HTR-8/SVneo (cell line): Measurements from ENCODE around the gene CLCA2.
"Not testable (repeated sequence)": the region's sequence is repeated elsewhere in the genome, so short reads cannot be mapped to it uniquely, and the experiment has no call there.

Experiments used
- DNase-seq: peaks from one replicate; pipeline ENCODE4 v3.0.0; 2011; ENCODE audit warnings: low spot score, mixed read lengths; ENCODE audit not compliant: insufficient read length
- FAIRE-seq: peaks from 2 replicates; lab custom pipeline; 2011; peaks lifted over from hg19 to GRCh38; lab: Jason Lieb, UNC

Gene CLCA2

GRCh38 chr1:86470859-86471258 lies 46.9 kb downstream of the CLCA2 start:
- no peak for FAIRE-seq
- no peak for DNase-seq

- DNase-seq, result no peak
- FAIRE-seq, result no peak
These were observed 47.3 kb downstream of the CLCA2 start for GRCh38 chr1:86471291-86471690.

GRCh38 chr1:86472152-86472551 lies 48.2 kb downstream of the CLCA2 start:
- DNase-seq, result no peak
- FAIRE-seq, result no peak

- FAIRE-seq, result no peak
- DNase-seq, result no peak
These were observed 48.8 kb downstream of the CLCA2 start for GRCh38 chr1:86472767-86473166.

- FAIRE-seq, result no peak
- no peak for DNase-seq
These were observed 53.3 kb downstream of the CLCA2 start for GRCh38 chr1:86477256-86477655.

- DNase-seq, result no peak
- FAIRE-seq, result no peak
These were observed 53.7 kb downstream of the CLCA2 start for GRCh38 chr1:86477682-86478081.

GRCh38 chr1:86478416-86479156 lies 54.6 kb downstream of the CLCA2 start:
- DNase-seq (no peak), FAIRE-seq (no peak)

GRCh38 chr1:86481966-86482365 lies 58.0 kb downstream of the CLCA2 start:
- FAIRE-seq (no peak), DNase-seq (no peak)

- DNase-seq (no peak), FAIRE-seq (no peak)
These were observed 63.3 kb downstream of the CLCA2 start for GRCh38 chr1:86487131-86487810.

- FAIRE-seq, result no peak
- DNase-seq, result no peak
These were observed 63.8 kb downstream of the CLCA2 start for GRCh38 chr1:86487811-86488141.

- FAIRE-seq (no peak), DNase-seq (no peak)
These were observed 65.4 kb downstream of the CLCA2 start for GRCh38 chr1:86489242-86489878.

GRCh38 chr1:86491171-86491950 lies 67.4 kb downstream of the CLCA2 start:
- FAIRE-seq, result no peak
- DNase-seq, result no peak

GRCh38 chr1:86498281-86498680 lies 74.3 kb downstream of the CLCA2 start:
- FAIRE-seq (no peak), DNase-seq (no peak)

GRCh38 chr1:86499987-86500593 lies 76.1 kb downstream of the CLCA2 start:
- DNase-seq (no peak), FAIRE-seq (no peak)

- FAIRE-seq (no peak), DNase-seq (no peak)
These were observed 76.7 kb downstream of the CLCA2 start for GRCh38 chr1:86500714-86501113.

GRCh38 chr1:86502125-86502646 lies 78.2 kb downstream of the CLCA2 start:
- not testable (repeated sequence) for DNase-seq, FAIRE-seq

GRCh38 chr1:86502721-86503405 lies 78.9 kb downstream of the CLCA2 start:
- no peak for DNase-seq
- no peak for FAIRE-seq

GRCh38 chr1:86503406-86504136 lies 79.6 kb downstream of the CLCA2 start:
- FAIRE-seq (no peak), DNase-seq (no peak)

GRCh38 chr1:86504137-86504479 lies 80.1 kb downstream of the CLCA2 start:
- FAIRE-seq (no peak), DNase-seq (no peak)
